Transverse colon (tissue), 4 donors: ENCODE results near the gene CDT1. TPM values are rescaled to one million over a fixed set of nuclear protein-coding genes. Genes with fewer than 3 reads are reported as not detected.
A peak's percentile ranks its signal among the peaks of the same experiment; 100 is the strongest.

Source experiments
- DNase-seq: peaks from one replicate; pipeline ENCODE4 v3.0.0-alpha.2; 2019
- H3K27ac ChIP-seq, 4 donors: fragments of 200-600 bp; sonication (generic); 2 replicates each; pipeline ENCODE4 v1.5.1; 2016 to 2018; ENCODE audit warnings: inconsistent platforms in 4 of 4
- H3K27me3 ChIP-seq: fragments of 200-600 bp; sonication (generic); 2 replicates; pipeline ENCODE4 v1.5.1; 2017; ENCODE audit warnings: inconsistent platforms
- H3K36me3 ChIP-seq, 4 donors: fragments of 200-600 bp; sonication (generic); 2 replicates each; pipeline ENCODE4 v1.5.1; 2017 to 2019; ENCODE audit warnings: inconsistent platforms in 4 of 4
- H3K4me1 ChIP-seq, 4 donors: fragments of 200-600 bp; sonication (generic); 2 replicates each; pipeline ENCODE4 v1.5.1; 2017 to 2020; ENCODE audit warnings: inconsistent platforms in 4 of 4
- H3K4me3 ChIP-seq, 4 donors: fragments of 200-600 bp; sonication (generic); 1 replicate in 1 of 4; 2 replicates in 3 of 4; pipeline versions ENCODE4 v1.5.1 to v1.6.1; 2017 to 2019; ENCODE audit warnings: inconsistent platforms in 4 of 4
- H3K9me3 ChIP-seq, 2 donors: fragments of 200-600 bp; sonication (generic); 2 replicates each; pipeline ENCODE4 v1.5.1; 2017 to 2019; ENCODE audit warnings: inconsistent platforms in 2 of 2
- EP300 ChIP-seq: sonication (generic); formaldehyde crosslinking; IDR thresholded peaks from one replicate; pipeline ENCODE4 v1.6.1; 2017; ENCODE audit warnings: antibody characterized with exemption, low read depth
- POLR2A ChIP-seq: fragments of 450-650 bp; IDR thresholded peaks from one replicate; pipeline ENCODE4 v1.6.1; 2016; ENCODE audit warnings: antibody characterized with exemption, mild to moderate bottlenecking, moderate library complexity
- POLR2AphosphoS5 ChIP-seq, 3 donors: sonication (generic); formaldehyde crosslinking; IDR thresholded peaks; one replicate each; pipeline ENCODE4 v1.6.1; 2016; ENCODE audit warnings: antibody characterized with exemption in 3 of 3
- WGBS, 2 donors: methylation state at CpG; one replicate each; pipeline ENCODE4 v1.1.5; 2018; ENCODE audit warnings: low coverage in 1 of 2; 5-methylcytosine and 5-hydroxymethylcytosine counted together
- in situ Hi-C, 4 donors: fragments of 200-750 bp; cut with MboI; loops; one replicate each; pipeline versions ENCODE4 v1.15.0 to v1.15.1; 2017; ENCODE audit warnings: low sequenced_read_pairs in 3 of 4, low pct_ligation_motif_present in 1 of 4, low pct_unique_long_range_greater_than_20kb in 1 of 4
- intact Hi-C: fragments of 100-400 bp; cut with DNase I; formaldehyde crosslinking; loops from one replicate; pipeline ENCODE4 v1.15.1; 2023; ENCODE audit warnings: low total_unique reads
- total RNA-seq, 4 donors: library from RNA; depleted of rRNA; stranded (reverse); fragments of >200 nt; gene quantifications; one replicate each; pipeline ENCODE4 v1.1.0, GENCODE V29; 2016
- TF ChIP-seq, protein P1 (sequence below), 5 experiments: fragments of 200-600 bp in 3 of 5; fragments of 450-650 bp in 2 of 5; sonication (generic) in 3 of 5; IDR thresholded peaks; 1 replicate in 2 of 5; 2 replicates in 3 of 5; pipeline ENCODE4 v1.5.1; 2016 to 2017; ENCODE audit warnings: antibody characterized with exemption in 5 of 5, inconsistent platforms in 3 of 5, mild to moderate bottlenecking in 2 of 5, moderate library complexity in 1 of 5

Gene CDT1
- total RNA-seq, 4 donors from 2014 or later: 3.8 to 12.5 (median 6.7) TPM; not detected in 1

DNA sequence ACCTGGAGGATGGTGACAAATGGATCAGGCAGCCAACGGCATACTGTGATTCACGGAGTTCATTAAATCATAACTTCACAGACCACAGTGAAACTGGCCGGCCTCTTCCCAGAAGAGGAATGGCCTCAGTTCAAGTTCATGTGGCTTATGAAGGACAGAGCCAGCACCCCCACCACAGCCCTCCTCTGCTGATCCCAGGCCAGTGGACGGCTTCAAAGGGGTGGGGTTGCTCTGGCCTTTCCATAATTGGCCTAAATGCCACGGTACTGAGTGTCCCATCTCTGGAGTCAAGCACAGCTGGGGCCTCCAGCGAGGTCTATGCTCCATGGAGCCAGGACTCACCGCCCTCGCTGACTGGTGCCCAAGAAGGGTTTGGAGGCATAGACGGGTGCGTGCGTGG lies 31.8 kb downstream of the CDT1 start:
- no peaks in the 10 kb centered on the region for H3K27me3 ChIP-seq
- intact Hi-C loops: no loop called here
- H3K36me3 ChIP-seq: peaks cover 0 to 10% (median 3%) of the 10 kb centered on the region in 4 donors
- peak; percentile 15 for TF ChIP-seq POLR2A
- no peak for TF ChIP-seq EP300
- TF ChIP-seq POLR2AphosphoS5 (IDR thresholded peaks at IDR 0.05): peak in 2 of 3 donors; percentile 14 to 31
- H3K27ac ChIP-seq: peak overlapping the region in 1 of 4 donors; percentile 37
- in situ Hi-C loops: no loop called here
- 83 to 90% methylated on average over 2 to 11 of the region's 11 CpGs for WGBS, 2 donors
- DNase-seq: peak; percentile 20
- H3K4me1 ChIP-seq: no peaks in the 10 kb centered on the region
- no peaks in the 10 kb centered on the region for H3K9me3 ChIP-seq
- no peak overlapping the region for H3K4me3 ChIP-seq

DNA sequence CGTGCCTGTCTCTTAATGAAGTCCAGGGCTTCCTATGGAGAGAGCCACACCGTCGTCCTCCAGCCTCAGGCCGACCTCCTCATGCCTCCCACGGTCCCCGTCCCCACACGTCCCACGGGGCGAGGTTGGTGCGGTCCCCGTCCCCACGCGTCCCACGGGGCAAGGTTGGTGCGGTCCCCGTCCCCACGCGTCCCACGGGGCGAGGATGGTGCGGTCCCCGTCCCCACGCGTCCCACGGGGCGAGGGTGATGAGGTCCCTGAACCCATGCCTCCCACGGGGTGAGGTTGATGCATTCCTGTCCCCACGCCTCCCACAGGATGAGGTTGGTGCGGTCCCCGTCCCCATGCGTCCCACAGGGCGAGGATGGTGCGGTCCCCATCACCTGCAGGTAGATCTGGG lies 32.2 kb downstream of the CDT1 start:
- no peaks in the 10 kb centered on the region for H3K4me1 ChIP-seq
- peak overlapping the region in 1 of 4 donors; percentile 37 for H3K27ac ChIP-seq
- DNase-seq: no peak
- H3K36me3 ChIP-seq: peaks cover 0 to 13% (median 4%) of the 10 kb centered on the region in 4 donors
- H3K9me3 ChIP-seq: no peaks in the 10 kb centered on the region
- 84% methylated on average over 33 of the region's 33 CpGs; no CpG with 5 or more reads in 1 of the 2 donors for WGBS, 2 donors
- in situ Hi-C loops: no loop called here
- H3K4me3 ChIP-seq: no peak overlapping the region
- intact Hi-C loops: no loop called here
- H3K27me3 ChIP-seq: no peaks in the 10 kb centered on the region
- TF ChIP-seq, protein P1, sequence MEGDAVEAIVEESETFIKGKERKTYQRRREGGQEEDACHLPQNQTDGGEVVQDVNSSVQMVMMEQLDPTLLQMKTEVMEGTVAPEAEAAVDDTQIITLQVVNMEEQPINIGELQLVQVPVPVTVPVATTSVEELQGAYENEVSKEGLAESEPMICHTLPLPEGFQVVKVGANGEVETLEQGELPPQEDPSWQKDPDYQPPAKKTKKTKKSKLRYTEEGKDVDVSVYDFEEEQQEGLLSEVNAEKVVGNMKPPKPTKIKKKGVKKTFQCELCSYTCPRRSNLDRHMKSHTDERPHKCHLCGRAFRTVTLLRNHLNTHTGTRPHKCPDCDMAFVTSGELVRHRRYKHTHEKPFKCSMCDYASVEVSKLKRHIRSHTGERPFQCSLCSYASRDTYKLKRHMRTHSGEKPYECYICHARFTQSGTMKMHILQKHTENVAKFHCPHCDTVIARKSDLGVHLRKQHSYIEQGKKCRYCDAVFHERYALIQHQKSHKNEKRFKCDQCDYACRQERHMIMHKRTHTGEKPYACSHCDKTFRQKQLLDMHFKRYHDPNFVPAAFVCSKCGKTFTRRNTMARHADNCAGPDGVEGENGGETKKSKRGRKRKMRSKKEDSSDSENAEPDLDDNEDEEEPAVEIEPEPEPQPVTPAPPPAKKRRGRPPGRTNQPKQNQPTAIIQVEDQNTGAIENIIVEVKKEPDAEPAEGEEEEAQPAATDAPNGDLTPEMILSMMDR (IDR thresholded peaks at IDR 0.05): no peak
- no peak for TF ChIP-seq POLR2AphosphoS5 (IDR thresholded peaks at IDR 0.05)
- no peak for TF ChIP-seq EP300
- no peak for TF ChIP-seq POLR2A

DNA sequence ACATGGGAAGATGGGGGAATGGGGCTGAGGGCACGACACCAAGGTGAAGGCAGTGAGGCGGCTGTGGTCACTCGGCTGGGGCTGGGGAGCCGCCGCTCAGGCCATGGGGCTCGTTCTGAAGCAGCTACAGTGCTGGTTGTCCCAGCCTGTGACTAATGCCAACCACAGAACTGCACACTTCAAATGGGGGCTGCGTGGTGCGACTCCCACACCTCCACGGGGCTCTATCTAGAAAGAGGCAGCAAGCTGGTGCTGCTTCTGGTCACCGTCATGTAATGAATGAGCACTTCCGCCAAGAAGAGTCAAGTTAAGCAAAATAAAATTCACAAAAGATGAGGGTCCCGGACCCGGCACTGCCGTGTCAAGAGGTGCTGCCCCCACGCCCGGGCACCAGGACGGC lies 33.2 kb downstream of the CDT1 start:
- DNase-seq: no peak
- Histone ChIP-seq H3K27ac (no peak overlapping the region), H3K27me3 (no peaks in the 10 kb centered on the region), H3K36me3 (peaks cover 0 to 13% (median 4%) of the 10 kb centered on the region in 4 donors), H3K4me1 (no peaks in the 10 kb centered on the region), H3K4me3 (no peak overlapping the region), H3K9me3 (no peaks in the 10 kb centered on the region)
- no peak for TF ChIP-seq EP300
- TF ChIP-seq POLR2AphosphoS5 (IDR thresholded peaks at IDR 0.05): no peak
- TF ChIP-seq POLR2A: no peak
- TF ChIP-seq, protein P1 (IDR thresholded peaks at IDR 0.05): no peak
- 90% methylated on average over 17 of the region's 17 CpGs; no CpG with 5 or more reads in 1 of the 2 donors for WGBS, 2 donors
- in situ Hi-C loops (no loop called here), intact Hi-C loops (no loop called here)

DNA sequence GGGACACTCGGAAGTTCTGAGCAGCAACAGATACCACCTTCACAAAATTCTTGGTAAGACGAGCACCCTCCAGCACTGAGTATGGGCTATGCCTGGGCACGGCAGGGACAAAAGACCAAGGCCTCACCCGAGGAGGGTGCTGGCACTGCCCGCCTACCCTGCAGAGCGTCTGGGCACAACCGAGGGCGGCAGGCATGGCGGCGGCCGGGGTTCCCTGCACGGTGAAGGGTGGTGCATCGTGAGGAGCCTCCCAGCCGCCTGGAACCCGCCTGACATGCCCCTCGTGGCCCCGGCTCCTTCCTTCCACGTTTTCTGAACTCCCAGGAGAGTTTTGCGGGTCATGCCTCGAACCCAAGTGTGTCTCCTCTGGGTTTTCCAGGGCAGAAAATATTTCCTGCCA lies 34.2 kb downstream of the CDT1 start:
- H3K4me1 ChIP-seq: no peaks in the 10 kb centered on the region
- H3K27me3 ChIP-seq: no peaks in the 10 kb centered on the region
- no peak overlapping the region for H3K4me3 ChIP-seq
- peaks cover 0 to 13% (median 4%) of the 10 kb centered on the region in 4 donors for H3K36me3 ChIP-seq
- no peak for DNase-seq
- H3K9me3 ChIP-seq: no peaks in the 10 kb centered on the region
- TF ChIP-seq POLR2AphosphoS5 (IDR thresholded peaks at IDR 0.05) (no peak), EP300 (no peak), POLR2A (no peak)
- TF ChIP-seq, protein P1 (IDR thresholded peaks at IDR 0.05): no peak
- in situ Hi-C loops: no loop called here
- WGBS, 2 donors: 91 to 100% methylated on average over 1 to 20 of the region's 20 CpGs
- H3K27ac ChIP-seq: no peak overlapping the region
- intact Hi-C loops: no loop called here

DNA sequence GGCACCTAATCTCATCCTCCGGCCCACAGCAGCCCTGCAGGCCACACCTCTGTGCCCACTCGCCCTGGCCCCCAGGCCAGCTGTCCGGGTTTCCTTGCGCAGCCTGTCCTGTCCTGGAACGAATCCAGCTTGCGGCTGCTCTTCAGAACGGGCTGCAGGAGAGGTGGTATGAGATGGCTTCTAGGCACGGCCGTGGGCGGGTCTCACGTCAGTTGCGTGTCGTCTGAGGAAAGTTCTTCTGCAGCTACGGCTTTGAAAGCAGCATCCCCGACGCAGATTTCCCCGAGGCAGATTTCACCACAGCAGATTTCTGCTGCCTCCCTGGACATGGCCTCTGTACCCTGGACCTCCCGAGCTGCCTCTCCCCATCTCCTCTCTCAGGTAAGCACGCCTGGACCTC lies 35.0 kb downstream of the CDT1 start:
- in situ Hi-C loops: no loop called here

More for the DNA sequence above, 35.0 kb downstream of the CDT1 start:
- Histone ChIP-seq H3K9me3 (no peaks in the 10 kb centered on the region), H3K4me3 (no peak overlapping the region), H3K36me3 (peaks cover 0 to 13% (median 4%) of the 10 kb centered on the region in 4 donors), H3K27ac (no peak overlapping the region), H3K4me1 (no peaks in the 10 kb centered on the region), H3K27me3 (no peaks in the 10 kb centered on the region)
- WGBS, 2 donors: 88% methylated on average over 19 of the region's 19 CpGs; no CpG with 5 or more reads in 1 of the 2 donors
- TF ChIP-seq POLR2AphosphoS5 (IDR thresholded peaks at IDR 0.05): no peak
- intact Hi-C loops: no loop called here
- DNase-seq: no peak
